ENCODE results near the gene DIAPH1. TPM values are rescaled to one million over a fixed set of nuclear protein-coding genes. Genes with fewer than 3 reads are reported as not detected.

The DIAPH1 gene
- total RNA-seq, 4 donors from 2014 or later, result 98.2 to 115 (median 102) TPM

GRCh38 chr5:141523991-141524390, 94.8 kb downstream of the DIAPH1 start:
- no peak overlapping the region for H3K4me3 ChIP-seq
- no peaks in the 10 kb centered on the region for H3K9me3 ChIP-seq
- peaks cover 0 to 39% (median 2%) of the 10 kb centered on the region in 4 donors for H3K4me1 ChIP-seq
- TF ChIP-seq POLR2A (IDR thresholded peaks at IDR 0.05) (no peak), CTCF (IDR thresholded peaks at IDR 0.05) (no peak)
- H3K27ac ChIP-seq, result peak overlapping the region in 1 of 4 donors; percentile 23
- no peaks in the 10 kb centered on the region for H3K27me3 ChIP-seq
- peaks cover 0 to 61% (median 0%) of the 10 kb centered on the region in 3 donors for H3K36me3 ChIP-seq
- DNase-seq, result no peak

GRCh38 chr5:141522301-141522700, 96.5 kb downstream of the DIAPH1 start:
- DNase-seq, result no peak
- Histone ChIP-seq H3K9me3 (no peaks in the 10 kb centered on the region), H3K4me1 (peaks cover 0 to 45% (median 2%) of the 10 kb centered on the region in 4 donors), H3K4me3 (no peak overlapping the region), H3K27ac (peak overlapping the region in 1 of 4 donors; percentile 50), H3K27me3 (no peaks in the 10 kb centered on the region), H3K36me3 (peaks cover 0 to 59% (median 0%) of the 10 kb centered on the region in 3 donors)
- TF ChIP-seq CTCF (IDR thresholded peaks at IDR 0.05) (no peak), POLR2A (IDR thresholded peaks at IDR 0.05) (no peak)

GRCh38 chr5:141521244-141521781, 97.5 kb downstream of the DIAPH1 start:
- Histone ChIP-seq H3K9me3 (no peaks in the 10 kb centered on the region), H3K27me3 (no peaks in the 10 kb centered on the region), H3K27ac (peak overlapping the region in 3 of 4 donors; percentile 35 to 60 (median 50)), H3K36me3 (peaks cover 0 to 61% (median 0%) of the 10 kb centered on the region in 3 donors), H3K4me3 (no peak overlapping the region), H3K4me1 (peaks cover 0 to 45% (median 2%) of the 10 kb centered on the region in 4 donors)
- TF ChIP-seq CTCF (IDR thresholded peaks at IDR 0.05) (no peak), POLR2A (IDR thresholded peaks at IDR 0.05) (no peak)
- no peak for DNase-seq

GRCh38 chr5:141519605-141520565, 98.9 kb downstream of the DIAPH1 start:
- Histone ChIP-seq H3K27ac (peak overlapping the region in 1 of 4 donors; percentile 18), H3K4me1 (peaks cover 0 to 32% (median under 1%) of the 10 kb centered on the region in 4 donors), H3K27me3 (no peaks in the 10 kb centered on the region), H3K9me3 (no peaks in the 10 kb centered on the region), H3K36me3 (peaks cover 0 to 68% (median 0%) of the 10 kb centered on the region in 3 donors), H3K4me3 (no peak overlapping the region)
- TF ChIP-seq POLR2A (IDR thresholded peaks at IDR 0.05) (no peak), CTCF (IDR thresholded peaks at IDR 0.05) (no peak)
- no peak for DNase-seq

GRCh38 chr5:141518618-141519015, 100.2 kb downstream of the DIAPH1 start:
- DNase-seq, result no peak
- Histone ChIP-seq H3K36me3 (peaks cover 0 to 62% (median 0%) of the 10 kb centered on the region in 3 donors), H3K27ac (no peak overlapping the region), H3K9me3 (no peaks in the 10 kb centered on the region), H3K4me3 (no peak overlapping the region), H3K27me3 (no peaks in the 10 kb centered on the region), H3K4me1 (peaks cover 0 to 36% (median 6%) of the 10 kb centered on the region in 4 donors)
- TF ChIP-seq POLR2A (IDR thresholded peaks at IDR 0.05) (no peak), CTCF (IDR thresholded peaks at IDR 0.05) (no peak)

All from Peyer's patch (tissue), 4 donors.